ENCODE results near the gene ANKRD33.

Gene ANKRD33

DNA sequence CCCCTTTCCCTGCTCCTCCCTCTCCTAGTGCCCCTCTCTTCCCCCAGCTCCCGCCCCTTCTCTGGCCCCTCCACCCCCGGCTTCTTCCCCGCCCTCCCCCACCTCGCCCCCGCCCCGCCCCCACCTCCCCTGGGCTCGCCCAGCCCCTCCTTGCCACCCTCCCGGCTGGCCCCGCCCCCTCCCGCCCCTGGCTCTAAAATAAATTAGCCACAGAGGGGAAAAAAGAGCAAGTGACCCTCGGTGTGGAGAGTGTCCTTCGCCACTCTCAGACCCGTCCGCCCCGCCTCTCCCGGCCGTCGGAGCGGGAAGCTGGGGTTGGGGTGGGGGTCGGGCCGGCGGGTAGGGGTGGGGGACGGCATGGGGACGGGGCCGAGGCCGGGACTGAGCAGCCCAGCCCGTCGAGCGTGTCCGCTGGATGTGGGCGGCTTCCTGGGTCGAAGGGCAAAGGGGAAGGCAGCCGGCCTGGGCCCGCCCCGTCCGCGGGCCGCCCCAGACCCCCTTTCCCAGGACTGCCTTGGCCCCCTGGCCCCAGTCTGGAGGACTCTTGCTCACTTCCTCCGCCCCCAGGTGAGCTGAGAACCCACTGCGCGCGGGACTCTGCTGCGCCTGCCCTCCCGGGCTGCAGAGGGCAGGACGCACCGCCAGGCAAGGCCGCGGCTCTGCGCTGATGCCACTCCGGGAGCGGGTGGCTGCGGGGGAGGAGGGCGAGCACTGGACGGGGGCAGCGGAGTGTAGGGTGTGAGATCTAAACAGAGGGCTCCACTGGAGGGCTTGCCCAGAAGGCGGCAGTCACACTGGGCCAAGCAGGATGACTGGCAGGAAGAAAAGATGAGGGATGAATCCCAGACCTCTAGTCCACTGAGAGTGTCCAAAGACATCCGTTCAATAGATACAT lies 38.8 kb upstream of the ANKRD33 start:
- H3K4me1 ChIP-seq (ENCODE audit: control insufficient read depth in 1 of 2, insufficient read depth in 2 of 2, low read length in 2 of 2), result peaks cover 4 to 30% of the 10 kb centered on the region in 2 donors
- H3K4me3 ChIP-seq (ENCODE audit: low read depth in 1 of 2, low read length in 2 of 2), result no peak overlapping the region
- H3K27me3 ChIP-seq (ENCODE audit: low read depth, low read length), result peaks cover 24% of the 10 kb centered on the region
- H3K36me3 ChIP-seq (ENCODE audit: control insufficient read depth in 1 of 2, insufficient read depth in 2 of 2, low read length in 2 of 2), result no peaks in the 10 kb centered on the region
- no peaks in the 10 kb centered on the region for H3K9me3 ChIP-seq (ENCODE audit: control insufficient read depth in 1 of 2, low read length in 2 of 2)
- H3K27ac ChIP-seq (ENCODE audit: low read length), result no peak overlapping the region

DNA sequence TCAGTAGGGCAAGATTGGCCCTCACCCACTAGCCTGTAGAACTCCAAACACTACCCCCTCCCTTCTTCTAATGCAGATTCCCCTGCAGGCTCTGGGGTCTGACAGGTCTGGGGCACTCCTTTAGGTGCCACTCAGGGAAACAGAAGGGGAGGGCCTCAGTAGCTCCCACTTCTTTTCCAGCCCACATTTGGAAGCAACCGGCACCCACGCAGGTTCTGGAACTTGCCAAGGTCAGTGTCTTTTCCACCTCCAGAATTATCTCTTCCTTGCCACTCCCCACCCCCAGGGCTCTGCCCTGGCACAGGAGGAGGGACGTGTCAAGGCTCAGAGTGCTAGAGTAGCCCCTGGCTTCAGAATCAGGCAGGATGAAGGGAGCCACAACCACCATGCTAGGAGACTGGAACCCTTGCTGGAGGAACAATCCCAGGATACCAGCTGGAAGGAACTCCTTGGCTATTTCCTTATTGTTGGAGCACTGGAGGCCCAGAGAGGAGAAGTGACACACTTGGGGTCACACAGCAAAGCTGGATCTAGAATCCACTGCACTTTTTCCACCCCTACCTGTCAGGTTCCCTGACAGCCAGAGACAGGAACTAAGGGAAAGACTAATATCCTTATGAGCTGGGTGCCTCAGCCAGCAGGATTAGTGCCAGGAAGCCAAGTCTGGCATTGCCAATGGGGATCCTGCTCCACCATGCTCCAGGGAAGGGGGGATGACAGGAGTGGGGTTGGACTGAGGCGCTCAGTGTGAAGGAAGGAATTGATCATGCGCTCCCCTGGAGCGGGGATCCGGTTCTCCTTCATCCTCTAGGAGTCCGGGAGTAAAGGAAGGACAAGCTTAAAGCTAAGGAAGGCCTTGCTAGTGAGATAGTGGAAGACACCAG lies 37.6 kb upstream of the ANKRD33 start:
- Histone ChIP-seq H3K36me3 (ENCODE audit: control insufficient read depth in 1 of 2, insufficient read depth in 2 of 2, low read length in 2 of 2) (no peaks in the 10 kb centered on the region), H3K27ac (ENCODE audit: low read length) (no peak overlapping the region), H3K27me3 (ENCODE audit: low read depth, low read length) (peaks cover 16% of the 10 kb centered on the region), H3K4me3 (ENCODE audit: low read depth in 1 of 2, low read length in 2 of 2) (no peak overlapping the region), H3K4me1 (ENCODE audit: control insufficient read depth in 1 of 2, insufficient read depth in 2 of 2, low read length in 2 of 2) (peaks cover 4 to 30% of the 10 kb centered on the region in 2 donors), H3K9me3 (ENCODE audit: control insufficient read depth in 1 of 2, low read length in 2 of 2) (no peaks in the 10 kb centered on the region)

DNA sequence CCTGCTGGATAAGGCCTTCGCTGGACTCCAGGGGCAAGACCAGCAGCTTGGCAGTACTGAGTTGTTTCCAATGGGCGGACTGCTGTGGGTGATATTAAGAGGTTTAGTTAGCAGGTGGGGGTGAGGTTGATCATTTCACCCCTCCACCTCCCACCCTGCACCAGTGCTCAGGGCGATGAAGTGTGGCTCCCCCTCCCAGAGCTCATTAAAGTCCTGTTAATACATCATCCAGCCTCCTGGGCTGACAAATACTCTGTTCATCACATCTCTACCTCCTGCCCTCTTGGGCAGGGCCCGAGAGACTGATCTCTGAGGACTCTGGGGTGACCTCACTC lies 37.0 kb upstream of the ANKRD33 start:
- peaks cover 4 to 31% of the 10 kb centered on the region in 2 donors for H3K4me1 ChIP-seq (ENCODE audit: control insufficient read depth in 1 of 2, insufficient read depth in 2 of 2, low read length in 2 of 2)
- no peak overlapping the region for H3K27ac ChIP-seq (ENCODE audit: low read length)
- H3K36me3 ChIP-seq (ENCODE audit: control insufficient read depth in 1 of 2, insufficient read depth in 2 of 2, low read length in 2 of 2), result no peaks in the 10 kb centered on the region
- no peak overlapping the region for H3K4me3 ChIP-seq (ENCODE audit: low read depth in 1 of 2, low read length in 2 of 2)
- H3K9me3 ChIP-seq (ENCODE audit: control insufficient read depth in 1 of 2, low read length in 2 of 2), result no peaks in the 10 kb centered on the region
- peaks cover 10% of the 10 kb centered on the region for H3K27me3 ChIP-seq (ENCODE audit: low read depth, low read length)

DNA sequence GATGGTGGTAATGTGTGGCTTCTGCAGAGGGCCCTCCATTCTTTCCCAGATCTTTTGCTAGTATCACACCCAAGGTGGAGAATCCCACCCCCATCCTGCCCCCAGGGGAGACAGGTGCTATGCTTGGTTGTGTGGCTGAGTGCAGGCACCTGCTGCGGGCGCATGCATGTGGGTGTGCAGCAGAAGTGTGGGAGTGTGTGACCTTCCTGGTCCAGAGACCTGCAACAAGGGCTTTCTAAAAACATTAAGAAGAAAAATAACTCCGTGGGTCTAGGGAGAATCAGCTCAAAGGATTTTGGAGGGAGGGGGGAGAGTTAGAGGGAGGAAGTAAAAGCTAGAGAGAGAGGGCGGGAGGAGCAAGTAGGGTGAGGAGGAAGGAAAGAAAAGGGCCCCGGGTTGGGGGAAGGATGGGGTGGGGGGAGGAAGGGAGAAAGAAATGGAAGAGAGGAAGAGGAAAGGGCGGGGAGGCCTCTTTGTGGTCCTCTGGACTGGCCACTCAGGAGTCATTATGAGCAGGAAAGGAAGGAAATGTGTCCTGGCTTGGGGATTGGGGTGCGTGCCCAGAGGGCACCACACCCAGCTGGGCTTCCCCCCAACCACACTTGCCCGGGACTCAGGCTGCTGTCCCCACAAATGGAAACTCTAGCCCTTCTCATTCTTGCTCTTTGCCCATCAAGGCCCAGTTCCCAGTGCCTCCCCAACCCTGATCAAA lies 36.3 kb upstream of the ANKRD33 start:
- no peaks in the 10 kb centered on the region for H3K9me3 ChIP-seq (ENCODE audit: control insufficient read depth in 1 of 2, low read length in 2 of 2)
- no peak overlapping the region for H3K4me3 ChIP-seq (ENCODE audit: low read depth in 1 of 2, low read length in 2 of 2)
- H3K4me1 ChIP-seq (ENCODE audit: control insufficient read depth in 1 of 2, insufficient read depth in 2 of 2, low read length in 2 of 2), result peaks cover 0 to 32% of the 10 kb centered on the region in 2 donors
- peaks cover 4% of the 10 kb centered on the region for H3K27me3 ChIP-seq (ENCODE audit: low read depth, low read length)
- H3K27ac ChIP-seq (ENCODE audit: low read length), result no peak overlapping the region
- no peaks in the 10 kb centered on the region for H3K36me3 ChIP-seq (ENCODE audit: control insufficient read depth in 1 of 2, insufficient read depth in 2 of 2, low read length in 2 of 2)

DNA sequence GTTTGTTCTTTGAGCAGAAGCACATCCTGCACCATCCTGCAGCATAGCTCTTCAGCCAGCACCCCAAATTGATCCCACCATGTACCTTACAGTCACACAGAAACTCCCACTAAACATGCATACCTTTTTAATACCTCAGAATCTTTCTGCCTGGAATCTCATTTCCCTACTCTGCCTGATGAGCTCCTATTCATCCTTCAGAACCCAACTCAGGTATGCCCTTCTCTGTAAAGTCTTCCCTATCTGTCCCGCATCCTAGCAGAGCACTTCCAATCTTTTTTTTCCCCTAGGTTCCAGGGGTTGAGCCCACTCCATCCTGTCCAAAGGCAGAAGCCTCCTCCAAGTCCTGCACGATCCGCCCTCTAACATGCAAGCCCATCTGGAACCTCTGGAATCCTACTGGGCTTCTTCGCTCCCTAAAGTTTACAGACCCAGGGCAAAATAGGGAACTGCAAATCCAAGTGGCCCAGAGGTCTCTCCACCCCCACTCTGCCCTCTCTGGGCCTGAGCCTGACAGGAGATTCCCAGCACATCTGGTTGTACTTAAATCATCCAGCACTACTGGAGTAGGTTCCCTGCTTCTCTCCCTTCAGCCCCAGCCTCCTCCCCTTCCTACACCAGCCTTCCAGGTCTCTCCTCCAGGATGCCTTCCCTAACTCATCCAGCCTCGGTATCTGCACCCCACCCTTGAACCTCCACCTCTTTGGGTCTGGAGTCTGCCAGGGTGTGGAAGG lies 35.3 kb upstream of the ANKRD33 start:
- H3K27me3 ChIP-seq (ENCODE audit: low read depth, low read length), result peaks cover 4% of the 10 kb centered on the region
- H3K4me1 ChIP-seq (ENCODE audit: control insufficient read depth in 1 of 2, insufficient read depth in 2 of 2, low read length in 2 of 2), result peaks cover 0 to 22% of the 10 kb centered on the region in 2 donors
- no peaks in the 10 kb centered on the region for H3K36me3 ChIP-seq (ENCODE audit: control insufficient read depth in 1 of 2, insufficient read depth in 2 of 2, low read length in 2 of 2)
- no peak overlapping the region for H3K4me3 ChIP-seq (ENCODE audit: low read depth in 1 of 2, low read length in 2 of 2)
- no peak overlapping the region for H3K27ac ChIP-seq (ENCODE audit: low read length)
- no peaks in the 10 kb centered on the region for H3K9me3 ChIP-seq (ENCODE audit: control insufficient read depth in 1 of 2, low read length in 2 of 2)

DNA sequence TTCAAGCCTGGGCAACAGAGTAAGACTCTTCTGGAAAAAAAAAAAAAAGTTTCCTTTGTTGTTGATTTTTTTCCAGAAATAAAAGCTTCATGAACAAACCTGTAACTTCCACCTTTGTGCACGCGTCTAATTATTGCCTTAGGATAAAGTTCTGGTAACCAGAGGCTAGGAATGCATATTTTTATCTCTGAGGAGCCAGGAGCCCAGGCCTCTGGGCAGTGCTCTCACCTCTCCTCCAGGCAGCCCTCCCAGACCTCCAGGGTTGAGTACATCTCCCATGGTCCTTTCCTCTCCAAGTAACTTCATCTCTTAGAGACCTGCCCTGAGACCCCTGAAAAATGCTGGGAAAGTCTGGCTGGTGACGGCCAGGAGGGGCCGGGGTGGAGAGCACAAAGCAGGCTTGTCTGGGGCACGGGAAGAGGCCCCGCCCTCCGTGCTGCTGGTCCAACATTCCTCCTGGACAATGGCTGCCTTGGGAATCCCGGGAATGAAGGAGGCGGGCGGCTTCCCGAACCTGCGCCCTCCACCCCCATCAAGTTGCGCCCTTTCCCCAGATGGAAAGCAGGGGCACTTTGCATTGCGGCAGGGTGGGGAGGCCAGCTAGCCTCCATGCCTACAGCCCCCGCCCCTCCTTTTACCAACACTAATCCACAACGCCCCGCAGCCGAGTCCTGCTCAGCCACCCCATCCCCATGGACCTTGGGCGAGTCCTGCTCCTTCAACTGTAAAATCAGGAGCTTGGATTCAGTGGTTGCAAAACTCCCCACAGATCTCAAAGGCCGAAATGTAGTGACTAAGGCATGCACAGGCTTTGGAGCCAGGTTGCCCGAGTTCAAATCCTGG lies 32.1 kb upstream of the ANKRD33 start:
- H3K9me3 ChIP-seq (ENCODE audit: control insufficient read depth in 1 of 2, low read length in 2 of 2), result no peaks in the 10 kb centered on the region
- H3K4me1 ChIP-seq (ENCODE audit: control insufficient read depth in 1 of 2, insufficient read depth in 2 of 2, low read length in 2 of 2), result peaks cover 0 to 11% of the 10 kb centered on the region in 2 donors
- no peaks in the 10 kb centered on the region for H3K27me3 ChIP-seq (ENCODE audit: low read depth, low read length)
- H3K27ac ChIP-seq (ENCODE audit: low read length), result no peak overlapping the region
- peak overlapping the region in 1 of 2 donors; percentile 34 for H3K4me3 ChIP-seq (ENCODE audit: low read depth in 1 of 2, low read length in 2 of 2)
- H3K36me3 ChIP-seq (ENCODE audit: control insufficient read depth in 1 of 2, insufficient read depth in 2 of 2, low read length in 2 of 2), result no peaks in the 10 kb centered on the region

DNA sequence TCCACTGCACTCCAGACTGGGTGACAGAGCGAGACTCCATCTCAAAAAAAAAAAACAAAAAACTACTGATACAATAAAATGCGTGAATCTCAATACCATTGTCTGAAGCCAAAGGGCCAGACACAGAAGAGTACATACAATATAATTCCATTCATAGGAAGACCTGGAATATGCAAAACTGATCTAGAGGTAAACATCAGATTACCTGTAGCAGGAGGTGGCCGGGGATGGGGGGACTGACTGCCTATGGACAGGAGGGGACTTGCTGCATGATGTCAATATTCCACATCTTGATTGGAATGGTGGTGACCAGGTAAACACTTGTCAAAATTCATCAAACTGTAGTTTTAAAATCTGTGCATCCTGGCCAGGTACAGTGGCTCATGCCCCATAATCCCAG lies 26.9 kb upstream of the ANKRD33 start:
- no peaks in the 10 kb centered on the region for H3K36me3 ChIP-seq (ENCODE audit: control insufficient read depth in 1 of 2, insufficient read depth in 2 of 2, low read length in 2 of 2)
- H3K4me3 ChIP-seq (ENCODE audit: low read depth in 1 of 2, low read length in 2 of 2), result no peak overlapping the region
- H3K27me3 ChIP-seq (ENCODE audit: low read depth, low read length), result peaks cover 13% of the 10 kb centered on the region
- no peak overlapping the region for H3K27ac ChIP-seq (ENCODE audit: low read length)
- no peaks in the 10 kb centered on the region for H3K9me3 ChIP-seq (ENCODE audit: control insufficient read depth in 1 of 2, low read length in 2 of 2)
- peaks cover 0 to 15% of the 10 kb centered on the region in 2 donors for H3K4me1 ChIP-seq (ENCODE audit: control insufficient read depth in 1 of 2, insufficient read depth in 2 of 2, low read length in 2 of 2)

DNA sequence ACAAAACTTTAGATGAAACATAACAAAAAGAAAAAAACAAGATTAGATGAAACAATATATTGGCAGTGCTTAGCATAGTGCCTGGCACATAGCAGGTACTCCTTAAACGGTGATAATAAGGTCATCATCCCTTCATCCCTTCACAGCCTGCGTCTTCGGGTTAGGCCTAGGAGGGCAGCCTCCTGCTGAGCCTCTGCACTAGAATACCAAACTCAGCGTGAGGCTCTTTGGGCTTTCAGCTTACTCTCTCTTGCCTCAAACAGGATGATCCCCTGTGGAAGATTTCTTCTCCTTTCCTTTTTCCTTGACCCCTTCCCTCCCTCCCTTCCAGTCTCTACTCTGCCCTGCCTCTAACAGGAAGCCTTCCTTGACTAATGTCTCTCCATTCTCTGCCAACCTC lies 25.0 kb upstream of the ANKRD33 start:
- Histone ChIP-seq H3K27me3 (ENCODE audit: low read depth, low read length) (peaks cover 13% of the 10 kb centered on the region), H3K9me3 (ENCODE audit: control insufficient read depth in 1 of 2, low read length in 2 of 2) (no peaks in the 10 kb centered on the region), H3K4me1 (ENCODE audit: control insufficient read depth in 1 of 2, insufficient read depth in 2 of 2, low read length in 2 of 2) (peaks cover 0 to 11% of the 10 kb centered on the region in 2 donors), H3K27ac (ENCODE audit: low read length) (no peak overlapping the region), H3K36me3 (ENCODE audit: control insufficient read depth in 1 of 2, insufficient read depth in 2 of 2, low read length in 2 of 2) (no peaks in the 10 kb centered on the region), H3K4me3 (ENCODE audit: low read depth in 1 of 2, low read length in 2 of 2) (no peak overlapping the region)

DNA sequence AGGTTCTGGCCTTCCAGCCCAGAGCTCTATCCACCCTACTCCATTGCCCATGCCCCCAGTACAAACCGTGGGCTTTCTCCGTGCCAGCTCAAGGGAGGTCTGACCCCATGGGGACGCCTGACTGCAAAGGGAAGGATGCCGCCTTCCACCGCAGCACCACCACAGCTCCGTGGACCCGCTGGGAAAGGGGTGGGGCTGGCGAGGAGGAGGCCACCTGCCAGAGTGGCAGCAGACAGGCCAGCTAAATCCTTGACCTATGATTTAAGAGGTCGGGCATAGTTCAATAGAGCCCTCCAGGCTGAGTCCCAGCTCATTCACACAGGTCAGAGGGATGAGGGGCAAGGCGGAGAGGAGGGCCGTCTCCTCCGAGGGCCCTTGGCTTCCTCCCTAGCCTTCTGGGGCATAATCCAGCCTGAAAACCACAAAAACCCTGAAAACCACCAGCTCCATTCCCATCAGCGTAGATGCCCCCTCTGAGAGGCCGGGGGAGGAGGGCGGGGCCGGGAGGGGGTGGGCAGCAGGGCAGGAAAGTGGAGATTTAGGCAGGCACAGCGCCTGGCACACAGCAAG lies 24.5 kb upstream of the ANKRD33 start:
- H3K4me1 ChIP-seq (ENCODE audit: control insufficient read depth in 1 of 2, insufficient read depth in 2 of 2, low read length in 2 of 2), result peaks cover 0 to 12% of the 10 kb centered on the region in 2 donors
- peak overlapping the region in 1 of 2 donors; percentile 59 for H3K4me3 ChIP-seq (ENCODE audit: low read depth in 1 of 2, low read length in 2 of 2)
- H3K27ac ChIP-seq (ENCODE audit: low read length), result no peak overlapping the region
- H3K9me3 ChIP-seq (ENCODE audit: control insufficient read depth in 1 of 2, low read length in 2 of 2), result no peaks in the 10 kb centered on the region
- peaks cover 16% of the 10 kb centered on the region for H3K27me3 ChIP-seq (ENCODE audit: low read depth, low read length)
- no peaks in the 10 kb centered on the region for H3K36me3 ChIP-seq (ENCODE audit: control insufficient read depth in 1 of 2, insufficient read depth in 2 of 2, low read length in 2 of 2)
